GM19455 (cell line): ENCODE measurements around the gene LCLAT1.

ENCODE experiments used
- ATAC-seq: cut with Tn5 transposase; IDR thresholded peaks from one replicate; pipeline ENCODE4 v1.9.1; 2021; ENCODE audit not compliant: unreplicated experiment

The LCLAT1 gene

GRCh38 chr2:30663806-30664205 is 216.8 kb downstream of the LCLAT1 start:
- ATAC-seq: no peak

- no peak for ATAC-seq
Observed at GRCh38 chr2:30664761-30665358, 217.8 kb downstream of the LCLAT1 start.

GRCh38 chr2:30665761-30666265 is 218.8 kb downstream of the LCLAT1 start:
- no peak for ATAC-seq

DNA sequence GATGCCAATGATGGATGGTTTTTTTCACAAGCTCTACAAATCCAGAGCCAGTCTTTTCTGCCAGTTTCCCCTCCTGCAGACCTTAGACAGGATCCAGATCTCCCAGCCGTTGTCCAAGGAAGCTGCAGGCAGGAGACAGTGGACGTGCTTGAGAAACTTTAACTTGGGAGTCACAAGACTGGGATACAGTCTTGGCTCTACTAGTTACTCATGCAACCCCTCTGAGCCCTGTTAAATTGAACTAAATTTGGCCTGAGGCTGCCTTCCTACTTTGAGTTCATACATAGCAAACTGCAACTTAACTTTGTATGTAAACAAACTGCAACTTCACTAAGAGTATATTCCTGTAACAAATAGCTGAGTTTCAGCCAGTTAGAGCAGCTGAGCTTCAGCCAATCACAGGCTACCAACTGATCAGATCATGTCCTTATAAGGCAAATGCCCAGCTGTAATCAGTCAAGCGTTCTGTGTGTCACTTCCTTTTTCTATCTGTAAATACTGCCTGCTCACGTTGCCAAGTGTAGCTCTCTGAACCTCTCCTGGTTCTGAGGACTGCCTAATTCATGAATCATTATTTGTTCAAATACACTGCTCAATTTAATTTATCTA is 219.3 kb downstream of the LCLAT1 start:
- ATAC-seq: no peak

DNA sequence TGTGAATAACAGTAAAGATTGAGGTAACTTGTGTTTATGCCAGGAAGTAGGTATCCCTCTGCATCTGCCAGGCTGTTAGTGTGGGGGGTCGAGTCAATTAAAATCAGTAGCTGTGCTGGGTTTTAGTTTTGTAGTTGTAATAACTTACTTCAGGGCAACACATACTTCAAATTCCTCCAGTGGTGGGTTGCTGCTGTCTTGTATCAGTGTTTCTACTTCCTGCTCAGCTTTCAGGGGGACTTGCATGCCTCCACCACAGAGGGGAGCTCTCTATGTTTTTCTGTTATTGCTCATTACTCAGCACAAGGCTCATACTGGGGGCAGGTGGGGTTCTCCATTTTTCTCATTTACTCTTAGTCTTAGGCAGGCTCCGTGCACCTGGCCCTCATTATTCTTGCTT is 223.4 kb downstream of the LCLAT1 start:
- ATAC-seq: no peak

GRCh38 chr2:30673127-30673526 is 226.1 kb downstream of the LCLAT1 start:
- no peak for ATAC-seq

DNA sequence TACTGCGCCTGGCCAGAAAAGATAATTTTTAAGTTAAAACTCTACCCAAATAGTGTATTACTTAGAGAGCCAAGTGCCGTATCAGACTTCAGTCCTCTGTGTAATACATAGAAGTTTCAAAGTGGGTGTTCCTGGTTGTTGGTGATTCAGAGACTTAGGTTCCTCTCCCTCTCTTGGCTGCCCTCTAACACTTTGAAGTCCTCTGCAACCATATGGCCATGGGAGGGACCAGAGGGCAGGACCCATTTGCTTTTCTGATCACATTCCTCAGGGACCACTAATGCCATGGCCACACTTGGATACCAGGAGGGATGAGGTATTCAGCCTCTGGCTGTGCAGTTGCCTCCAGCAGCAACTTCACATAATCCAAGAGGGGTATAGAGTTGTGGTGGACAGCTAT is 228.7 kb downstream of the LCLAT1 start:
- no peak for ATAC-seq

- no peak for ATAC-seq
Observed at GRCh38 chr2:30677231-30677630, 230.2 kb downstream of the LCLAT1 start.

GRCh38 chr2:30677861-30678385 is 230.9 kb downstream of the LCLAT1 start:
- ATAC-seq: no peak

DNA sequence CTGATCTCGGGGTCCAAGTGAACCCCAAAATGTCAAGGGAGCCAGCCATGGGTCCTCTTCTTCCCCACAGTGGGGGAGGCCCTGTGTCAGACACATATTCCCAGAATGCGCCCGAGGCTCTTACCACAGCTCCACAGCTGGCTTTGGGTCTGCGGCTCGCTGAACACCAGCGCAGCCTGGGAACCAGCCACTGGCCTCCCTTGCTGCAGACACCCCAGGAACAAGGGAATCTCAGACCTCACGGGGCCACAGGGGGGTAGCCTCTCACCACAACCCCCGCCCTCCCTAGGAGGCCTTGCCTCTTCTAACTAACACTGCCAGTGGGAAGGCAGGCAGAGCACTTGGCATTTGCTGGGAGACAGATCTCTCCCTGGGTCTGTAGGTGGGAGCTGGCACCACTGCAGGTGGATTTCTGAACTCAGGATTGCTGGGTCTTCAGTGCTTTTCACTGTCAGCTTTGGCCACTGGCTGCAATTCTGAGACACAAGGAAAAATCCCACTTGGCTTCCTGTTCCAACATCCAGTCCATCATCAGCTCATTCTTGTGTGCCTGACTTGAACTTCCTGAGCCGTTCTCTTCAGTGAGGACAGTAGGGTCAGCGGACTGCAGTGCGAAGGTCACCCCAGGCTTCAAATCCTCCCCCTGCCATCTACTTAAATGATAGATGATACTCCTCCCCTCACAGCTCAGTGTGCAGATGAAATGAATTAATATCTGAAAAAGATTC is 231.5 kb downstream of the LCLAT1 start:
- ATAC-seq: no peak

DNA sequence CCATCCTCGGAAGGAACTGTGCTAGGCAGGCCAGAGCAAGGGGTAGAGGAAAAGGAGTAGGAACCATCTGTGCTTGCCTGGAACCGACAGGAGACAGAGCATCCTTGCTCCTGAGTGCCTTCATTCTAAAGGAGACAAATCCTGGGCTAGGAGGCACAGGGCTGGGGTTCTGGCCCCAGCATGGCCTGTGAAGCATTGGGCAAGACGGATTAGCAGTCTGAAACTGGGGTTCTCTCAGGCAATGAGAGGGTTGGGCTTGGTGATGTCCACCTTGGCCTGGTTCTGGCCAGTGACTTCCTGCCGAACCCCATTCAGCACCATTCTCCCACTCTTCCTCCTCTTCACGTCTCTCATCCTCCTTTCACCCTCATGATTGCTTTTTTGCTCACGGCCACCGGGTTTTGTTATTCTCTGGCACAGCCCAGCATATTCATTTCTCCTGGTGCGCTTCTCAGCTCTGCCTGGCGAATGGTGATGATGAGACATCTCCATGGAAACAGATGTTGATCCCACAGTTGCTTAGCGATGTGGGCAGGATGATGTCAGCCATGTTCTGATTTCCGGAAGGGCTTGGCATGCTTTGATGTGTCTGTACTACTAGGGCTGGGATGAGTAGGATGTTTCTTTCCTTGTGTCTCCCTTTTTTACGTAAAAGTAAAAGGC is 232.5 kb downstream of the LCLAT1 start:
- ATAC-seq: no peak

- no peak for ATAC-seq
Observed at GRCh38 chr2:30680121-30680520, 233.1 kb downstream of the LCLAT1 start.

DNA sequence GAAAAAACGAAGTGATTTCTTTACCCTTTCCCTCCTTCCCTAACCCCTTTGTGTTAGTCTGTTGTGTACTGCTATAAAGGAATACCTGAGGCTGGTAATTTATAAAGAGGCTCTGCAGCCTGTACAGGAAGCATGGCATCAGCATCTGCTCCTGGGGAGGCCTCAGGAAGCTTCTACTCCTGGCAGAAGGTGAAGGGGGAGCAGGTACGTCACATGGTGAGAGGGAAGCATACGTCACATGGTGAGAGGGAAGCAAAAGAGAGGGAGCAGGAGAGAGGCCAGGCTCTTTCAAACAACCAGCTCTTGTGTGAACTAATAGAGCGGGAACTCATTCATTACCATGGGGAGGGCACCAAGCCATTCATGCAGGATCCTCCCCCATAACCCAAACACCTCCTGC is 234.0 kb downstream of the LCLAT1 start:
- ATAC-seq: no peak

GRCh38 chr2:30683236-30683956 is 236.3 kb downstream of the LCLAT1 start:
- ATAC-seq: no peak

GRCh38 chr2:30684026-30684425 is 237.0 kb downstream of the LCLAT1 start:
- no peak for ATAC-seq

DNA sequence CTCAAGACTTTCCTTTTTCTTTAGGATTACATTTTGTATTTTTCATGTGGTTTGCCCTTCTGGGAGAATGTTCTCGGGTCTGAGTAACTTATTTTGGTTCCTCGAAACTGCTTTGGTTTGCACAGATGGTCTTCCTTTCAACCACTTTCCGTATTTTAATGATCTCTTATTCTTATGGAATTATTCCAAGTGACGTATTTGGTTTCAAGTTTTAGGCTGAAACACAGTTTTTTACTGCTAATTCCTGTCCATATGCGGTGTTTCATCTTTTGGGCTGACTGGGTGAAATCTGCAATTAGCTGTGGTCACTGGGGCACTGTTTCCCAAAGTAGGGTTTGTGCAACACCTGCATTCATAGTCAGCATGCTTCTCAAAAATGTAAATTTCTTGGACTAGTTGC is 237.5 kb downstream of the LCLAT1 start:
- no peak for ATAC-seq

- no peak for ATAC-seq
Observed at GRCh38 chr2:30684996-30685395, 237.9 kb downstream of the LCLAT1 start.

DNA sequence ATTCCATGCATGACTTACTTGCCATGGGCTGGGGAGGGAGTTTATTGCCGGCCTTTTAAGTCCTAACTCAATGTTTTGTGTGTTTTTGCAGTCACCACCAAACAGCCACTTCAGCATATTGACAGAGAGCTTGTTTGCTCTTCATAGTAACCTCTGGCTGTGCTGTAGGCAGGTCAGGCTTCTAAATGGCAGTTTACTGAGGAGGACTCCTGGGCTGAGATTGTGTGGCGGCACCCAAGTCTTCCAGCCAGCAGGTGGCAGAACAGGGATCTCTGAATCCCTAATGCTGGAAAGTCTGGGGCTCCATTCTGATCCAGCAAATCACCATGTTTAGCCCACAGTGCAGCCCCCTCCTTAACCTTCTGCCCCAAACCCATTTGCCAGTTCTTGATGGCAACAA is 239.0 kb downstream of the LCLAT1 start:
- no peak for ATAC-seq

- no peak for ATAC-seq
Observed at GRCh38 chr2:30686669-30687068, 239.6 kb downstream of the LCLAT1 start.

GRCh38 chr2:30688956-30689401 is 241.9 kb downstream of the LCLAT1 start:
- no peak for ATAC-seq
